Left hindlimb (tissue), 1 donor: ENCODE data around the gene CEP170B.
"Not testable (repeated sequence)": the region's sequence is repeated elsewhere in the genome, so short reads cannot be mapped to it uniquely, and the experiment has no call there.

Experiments used
- DNase-seq: peaks from one replicate; pipeline ENCODE4 v3.0.0-alpha.2; 2018

CEP170B gene

DNA sequence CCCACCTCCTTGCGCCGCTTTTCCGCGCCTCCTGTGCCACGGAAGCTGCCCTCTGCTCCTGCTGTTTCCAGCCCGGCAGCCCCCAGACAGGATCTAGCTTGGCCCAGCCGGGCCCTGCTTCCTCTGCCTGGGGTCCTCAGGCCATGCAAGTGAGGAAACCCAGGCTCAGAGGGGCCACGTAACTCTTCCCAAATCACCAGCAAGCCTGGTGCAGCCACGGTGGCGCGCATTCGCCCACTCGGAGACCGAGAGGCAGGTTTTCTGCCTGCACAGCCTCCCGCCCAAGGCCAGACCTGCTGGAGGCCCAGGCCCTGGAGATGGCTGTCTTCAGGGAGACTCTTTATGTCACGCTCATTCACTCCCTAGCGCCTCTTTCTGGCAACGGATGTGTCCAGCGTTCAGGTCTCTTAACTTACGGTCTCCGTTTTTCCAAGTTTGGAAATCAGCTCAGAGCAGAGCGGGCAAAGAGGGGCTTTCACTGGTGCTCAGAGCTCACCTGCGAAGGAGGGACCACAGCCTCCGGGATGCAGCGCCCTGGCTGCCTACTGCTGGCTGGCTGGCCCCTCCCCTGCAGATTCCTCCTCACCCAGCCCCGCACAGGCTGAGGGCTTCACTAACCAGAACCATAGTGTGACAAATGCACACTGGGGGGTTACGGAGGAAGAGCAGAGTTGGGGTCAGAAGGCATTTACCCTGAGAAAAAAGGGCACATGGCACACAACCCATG lies 20.6 kb upstream of the CEP170B start:
- no peak for DNase-seq

DNA sequence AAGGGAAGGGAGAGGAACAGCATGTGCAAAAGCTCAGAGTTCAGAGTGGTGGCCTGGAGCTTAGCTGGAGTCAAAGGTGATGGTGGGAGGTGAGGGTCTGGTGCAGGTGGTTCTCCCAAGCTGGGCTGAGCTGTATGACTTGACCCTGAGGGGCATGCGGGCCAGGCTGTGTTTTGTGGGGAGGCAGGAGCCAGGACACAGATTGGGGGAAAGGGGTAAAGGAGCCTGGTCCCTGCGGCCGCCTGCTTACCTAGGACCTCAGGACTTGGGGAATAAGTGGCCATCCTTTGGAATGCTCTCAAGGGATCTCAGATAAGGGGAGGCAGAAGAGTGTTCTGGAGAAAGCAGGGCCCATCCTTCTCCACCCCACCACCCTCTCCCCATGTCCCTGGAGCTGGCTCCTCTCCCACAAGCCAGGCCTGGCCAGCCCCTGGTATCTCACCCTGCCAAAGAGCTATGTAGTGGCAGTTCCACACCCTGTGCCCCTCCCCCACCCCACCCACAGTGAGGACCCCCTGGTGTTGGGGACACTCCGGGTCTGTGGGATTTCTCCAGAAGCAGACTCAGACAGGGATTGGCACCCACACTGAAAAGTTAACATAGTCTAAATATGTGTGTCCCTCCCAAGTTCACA lies 19.9 kb upstream of the CEP170B start:
- no peak for DNase-seq

DNA sequence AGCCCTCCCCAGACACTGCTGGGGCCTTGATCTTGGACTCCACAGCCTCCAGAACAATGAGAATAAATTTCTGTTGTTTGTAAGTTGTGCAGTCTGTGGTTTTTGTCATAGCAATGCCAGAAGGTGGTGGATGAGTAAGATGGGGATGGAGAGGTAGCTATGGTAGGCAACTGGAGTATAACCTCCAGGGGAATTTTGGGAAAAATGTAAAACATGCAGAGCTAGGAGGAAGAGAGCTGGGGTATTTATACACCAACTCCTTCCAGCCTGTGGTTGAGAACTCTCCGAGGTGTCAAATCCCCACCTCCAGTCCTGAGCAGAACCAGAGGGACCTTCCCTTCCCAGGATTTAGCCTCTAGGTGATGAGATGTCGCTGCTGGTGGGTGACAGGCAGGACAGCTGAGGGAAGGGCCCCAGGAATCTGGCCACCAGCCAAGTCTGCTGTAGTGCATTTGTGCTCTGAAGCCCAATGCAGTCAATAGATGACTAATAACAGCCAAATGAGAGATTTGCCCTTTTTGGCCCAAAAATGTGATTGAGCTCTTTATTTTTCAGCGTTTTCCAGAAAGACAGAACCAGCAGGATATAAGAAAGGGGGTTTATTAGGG lies 19.1 kb upstream of the CEP170B start:
- DNase-seq, result no peak

DNA sequence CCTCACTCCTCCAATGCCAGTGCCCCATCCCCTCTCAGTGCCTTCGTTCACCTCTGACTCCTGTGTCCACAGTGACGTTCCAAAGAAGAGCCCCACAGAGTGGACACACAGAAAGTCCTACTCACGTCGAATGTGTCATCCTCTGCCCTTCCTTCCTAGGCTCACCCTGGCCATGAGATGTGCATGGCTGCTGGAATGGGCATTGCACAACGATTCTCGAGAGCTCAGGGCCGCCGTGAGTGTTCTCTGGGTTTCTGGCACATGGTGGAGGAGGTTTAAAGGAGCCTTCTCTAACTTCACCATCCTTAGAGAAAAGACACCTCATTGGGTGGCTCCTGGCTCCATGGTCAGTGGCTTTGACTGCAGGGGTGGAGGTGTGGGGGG lies 12.8 kb upstream of the CEP170B start:
- no peak for DNase-seq

DNA sequence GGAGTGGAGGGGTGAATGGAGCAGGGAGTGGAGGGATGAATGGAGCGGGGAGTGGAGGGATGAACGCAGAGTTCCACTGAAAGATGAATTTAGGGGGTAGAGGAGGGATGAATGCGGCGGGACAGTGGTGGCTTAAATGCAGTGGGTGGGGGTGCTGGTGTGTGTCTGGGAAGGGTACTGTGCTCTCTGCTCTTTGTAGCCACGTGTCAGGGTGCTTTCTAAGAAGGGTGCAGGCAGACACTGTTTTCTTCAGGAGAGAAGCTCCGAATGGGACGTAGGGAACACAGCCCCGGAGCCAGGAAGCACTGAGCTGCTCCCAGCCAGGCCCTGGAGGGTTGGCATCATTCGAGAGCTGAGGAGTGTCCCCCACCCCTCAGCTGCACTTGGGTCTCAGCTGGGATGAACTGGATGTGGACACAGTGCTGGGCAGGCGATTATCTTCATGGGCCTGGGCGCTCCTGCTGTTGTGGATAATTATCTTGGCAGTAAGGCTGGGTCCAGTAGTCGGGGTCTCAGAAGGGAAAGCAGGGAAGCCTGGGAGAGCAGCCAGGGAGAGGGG lies 9.5 kb upstream of the CEP170B start:
- no peak for DNase-seq

DNA sequence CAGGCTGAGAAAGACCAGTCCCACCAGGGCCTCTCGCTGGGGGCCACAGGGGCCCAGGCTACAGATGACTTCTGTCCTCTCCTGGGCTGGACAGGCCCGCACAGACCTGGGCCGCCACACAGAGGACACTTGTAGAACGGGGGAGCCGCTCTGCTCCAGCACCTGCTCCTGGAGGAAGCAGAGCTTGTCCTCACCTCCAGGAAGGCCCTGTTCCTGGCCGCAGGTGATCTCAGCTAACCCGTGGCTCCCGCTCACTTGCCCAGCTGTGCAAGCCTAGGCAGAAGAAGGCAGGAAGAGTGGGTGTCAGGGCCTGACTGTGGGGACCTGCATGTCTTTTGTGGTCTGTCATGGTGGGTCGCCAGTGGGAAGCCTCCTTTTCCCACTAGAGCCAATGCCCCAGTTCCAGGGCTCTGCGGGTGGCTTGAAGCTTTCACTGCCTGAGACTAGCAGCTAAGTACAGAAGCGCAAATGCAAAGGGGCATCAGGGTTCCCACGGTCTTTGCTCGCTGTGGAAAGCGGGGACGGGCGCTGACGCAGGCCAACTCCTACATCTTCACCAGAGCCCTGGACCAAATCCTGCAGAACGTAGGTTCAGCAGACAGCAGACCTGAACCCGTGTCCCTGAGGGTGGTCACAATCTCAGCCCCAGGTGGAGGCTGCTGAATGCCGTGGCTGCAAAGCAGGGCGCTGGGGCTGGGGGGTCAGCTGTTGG lies 8.8 kb upstream of the CEP170B start:
- DNase-seq, result no peak

DNA sequence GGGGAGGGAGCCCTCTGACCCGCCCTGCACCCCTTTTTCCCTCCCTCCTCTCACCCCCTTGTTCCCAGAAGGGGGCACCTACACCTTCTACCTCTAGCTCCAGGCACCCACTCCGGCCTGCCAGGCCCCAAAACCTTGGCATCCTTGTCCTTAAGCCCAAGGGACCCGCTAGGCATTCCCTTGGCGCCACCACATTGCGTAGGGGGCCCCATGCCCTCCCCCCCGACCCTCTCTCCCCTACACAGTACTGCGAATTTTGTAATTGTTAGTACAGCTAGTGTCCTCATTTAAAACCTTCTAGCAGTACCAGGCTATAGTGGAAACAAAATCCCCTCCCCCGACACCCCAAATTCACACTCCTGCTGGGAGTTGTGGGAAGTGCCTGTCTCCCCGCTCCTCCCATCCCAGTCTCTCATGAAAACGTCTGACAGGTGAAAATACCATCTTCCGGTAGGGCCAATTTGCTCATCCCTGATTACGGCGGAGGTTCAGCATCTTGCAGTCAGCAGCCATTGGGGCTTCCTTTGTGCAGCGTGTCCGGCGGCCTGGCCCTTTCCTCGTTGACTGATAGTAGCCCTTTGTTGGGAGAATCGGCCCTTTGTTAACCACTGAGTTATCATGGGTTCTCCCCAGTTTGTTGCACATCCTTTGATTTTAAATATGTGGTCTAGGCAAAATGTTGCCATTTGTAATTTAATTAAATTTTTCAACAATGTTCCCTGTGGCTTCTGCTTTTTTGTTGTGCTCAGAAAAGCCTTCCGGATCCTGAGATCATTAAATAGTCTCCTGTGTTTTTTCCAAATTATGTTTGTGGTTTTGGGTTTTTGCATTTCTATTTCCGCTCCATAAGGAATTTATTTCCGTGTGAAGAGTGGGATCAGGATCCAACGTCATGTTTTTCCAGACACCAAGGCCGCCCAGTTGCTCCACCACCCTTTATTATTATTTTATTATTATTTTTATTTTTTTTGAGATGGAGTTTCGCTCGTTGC lies 7.9 kb upstream of the CEP170B start:
- DNase-seq, result no peak

DNA sequence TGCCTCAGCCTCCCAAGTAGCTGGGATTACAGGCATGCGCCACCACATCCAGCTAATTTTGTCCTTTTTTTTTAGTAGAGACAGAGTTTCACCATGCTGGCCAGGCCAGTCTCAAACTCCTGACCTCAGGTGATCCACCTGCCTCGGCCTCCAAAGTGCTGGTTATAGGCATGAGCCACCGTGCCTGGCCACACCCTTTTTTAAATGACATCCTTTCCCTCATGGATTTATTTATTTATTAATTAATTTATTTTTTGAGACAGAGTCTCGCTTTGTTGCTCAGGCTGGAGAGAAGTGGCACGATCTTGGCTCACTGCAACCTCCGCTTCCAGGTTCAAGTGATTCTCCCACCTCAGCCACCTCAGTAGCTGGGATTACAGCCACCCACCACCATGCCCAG lies 7.1 kb upstream of the CEP170B start:
- not testable (repeated sequence) for DNase-seq

DNA sequence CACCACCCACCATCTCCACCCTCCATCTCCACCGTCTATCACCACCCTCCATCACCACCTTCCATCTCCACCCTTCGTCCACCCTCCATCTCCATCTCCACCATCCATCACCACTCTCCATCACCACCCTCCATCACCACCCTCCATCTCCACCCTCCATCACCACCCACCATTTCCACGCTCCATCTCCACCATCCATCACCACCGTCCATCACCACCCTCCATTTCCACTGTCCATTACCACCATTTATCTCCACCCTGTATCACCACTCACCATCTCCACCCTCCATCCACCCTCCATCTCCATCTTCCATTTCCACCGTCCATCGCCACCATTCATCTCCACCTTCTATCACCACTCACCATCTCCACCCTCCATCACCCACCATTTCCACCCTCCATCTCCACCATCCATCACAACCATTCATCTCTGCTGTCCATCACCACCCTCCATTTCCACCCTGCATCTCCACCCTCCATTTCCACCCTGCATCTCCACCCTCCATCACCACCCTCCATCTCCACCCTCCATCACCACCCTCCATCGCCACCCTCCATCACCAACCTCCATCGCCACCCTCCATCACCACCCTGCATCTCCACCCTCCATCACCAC lies 6.1 kb upstream of the CEP170B start:
- DNase-seq, result no peak

DNA sequence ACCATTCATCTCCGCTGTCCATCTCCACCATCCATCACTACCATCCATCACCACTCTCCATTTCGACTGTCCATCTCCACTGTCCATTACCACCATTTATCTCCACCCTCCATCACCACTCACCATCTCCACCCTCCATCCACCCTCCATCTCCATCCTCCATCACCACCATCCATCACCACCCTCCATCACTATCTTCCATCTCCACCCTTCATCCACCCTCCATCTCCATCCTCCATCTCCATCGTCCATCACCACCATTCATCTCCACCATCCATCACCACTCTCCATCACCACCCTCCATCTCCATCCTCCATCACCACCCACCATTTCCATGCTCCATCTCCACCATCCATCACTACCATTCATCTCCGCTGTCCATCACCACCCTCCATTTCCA lies 5.2 kb upstream of the CEP170B start:
- DNase-seq, result no peak

DNA sequence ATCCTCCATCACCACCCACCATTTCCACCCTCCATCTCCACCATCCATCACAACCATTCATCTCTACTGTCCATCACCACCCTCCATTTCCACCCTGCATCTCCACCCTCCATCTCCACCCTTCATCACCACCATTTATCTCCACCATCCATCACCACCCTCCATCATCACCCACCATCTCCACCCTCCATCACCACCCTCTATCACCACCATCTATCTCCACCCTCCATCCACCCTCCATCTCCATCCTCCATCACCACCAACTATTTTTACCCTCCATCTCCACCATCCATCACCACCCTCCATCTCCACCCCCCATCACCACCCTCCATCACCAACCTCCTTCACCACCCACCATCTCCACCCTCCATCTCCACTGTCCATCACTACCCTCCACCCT lies 4.7 kb upstream of the CEP170B start:
- DNase-seq, result no peak

DNA sequence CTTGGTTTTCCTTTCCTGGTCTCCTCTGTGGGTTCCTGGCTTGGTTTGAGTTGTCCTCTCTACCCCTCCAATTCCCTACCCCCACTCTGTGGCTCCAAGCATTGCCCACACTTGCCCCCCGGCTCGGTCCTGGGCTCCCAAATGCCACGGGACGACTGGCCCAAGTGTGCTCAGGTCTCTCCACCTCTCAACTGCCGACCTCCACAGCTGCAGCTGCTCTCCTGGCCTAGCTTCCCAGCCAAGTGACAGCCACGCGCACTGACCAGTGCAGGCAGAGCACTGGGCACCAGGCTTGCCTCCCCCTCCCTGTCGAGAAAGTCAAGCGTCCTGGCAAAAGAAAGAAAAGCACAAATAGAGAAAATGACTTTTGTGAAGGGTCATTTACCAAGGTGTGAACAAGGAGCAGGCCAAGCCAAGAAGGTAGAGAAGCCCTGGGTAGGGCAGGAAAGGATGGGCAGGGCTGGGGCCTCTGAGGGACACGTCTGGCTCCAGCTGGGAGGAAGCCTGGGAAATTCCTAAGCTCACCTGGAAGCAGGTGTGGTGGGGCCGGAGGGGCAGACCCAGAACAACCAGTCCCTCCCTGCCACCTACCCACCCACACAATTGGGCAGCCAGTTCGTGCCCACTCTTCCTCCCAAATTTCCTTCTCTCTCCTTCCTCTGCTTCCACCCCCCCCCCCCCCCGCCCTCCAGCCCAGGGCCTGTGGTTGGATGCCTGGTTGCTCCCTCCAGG lies 1.8 kb upstream of the CEP170B start:
- DNase-seq, result peak; percentile 33

DNA sequence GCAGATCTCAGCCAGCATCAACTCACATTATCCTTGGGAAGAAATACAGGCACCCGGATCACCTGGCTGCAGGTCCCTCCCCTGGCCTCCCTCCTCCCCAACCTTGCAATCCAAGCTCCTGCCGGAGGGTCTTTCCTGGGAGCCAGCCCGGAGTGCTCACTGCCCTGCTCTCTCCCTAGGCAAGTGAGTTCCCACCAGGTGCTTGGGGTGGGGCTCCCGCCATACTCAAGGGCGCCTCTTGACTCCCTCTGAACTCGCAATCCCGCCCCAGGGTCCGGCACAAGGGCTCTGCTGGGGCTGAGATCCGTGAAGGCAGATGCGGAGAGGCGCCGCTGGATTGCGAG lies 1.2 kb upstream of the CEP170B start:
- no peak for DNase-seq

DNA sequence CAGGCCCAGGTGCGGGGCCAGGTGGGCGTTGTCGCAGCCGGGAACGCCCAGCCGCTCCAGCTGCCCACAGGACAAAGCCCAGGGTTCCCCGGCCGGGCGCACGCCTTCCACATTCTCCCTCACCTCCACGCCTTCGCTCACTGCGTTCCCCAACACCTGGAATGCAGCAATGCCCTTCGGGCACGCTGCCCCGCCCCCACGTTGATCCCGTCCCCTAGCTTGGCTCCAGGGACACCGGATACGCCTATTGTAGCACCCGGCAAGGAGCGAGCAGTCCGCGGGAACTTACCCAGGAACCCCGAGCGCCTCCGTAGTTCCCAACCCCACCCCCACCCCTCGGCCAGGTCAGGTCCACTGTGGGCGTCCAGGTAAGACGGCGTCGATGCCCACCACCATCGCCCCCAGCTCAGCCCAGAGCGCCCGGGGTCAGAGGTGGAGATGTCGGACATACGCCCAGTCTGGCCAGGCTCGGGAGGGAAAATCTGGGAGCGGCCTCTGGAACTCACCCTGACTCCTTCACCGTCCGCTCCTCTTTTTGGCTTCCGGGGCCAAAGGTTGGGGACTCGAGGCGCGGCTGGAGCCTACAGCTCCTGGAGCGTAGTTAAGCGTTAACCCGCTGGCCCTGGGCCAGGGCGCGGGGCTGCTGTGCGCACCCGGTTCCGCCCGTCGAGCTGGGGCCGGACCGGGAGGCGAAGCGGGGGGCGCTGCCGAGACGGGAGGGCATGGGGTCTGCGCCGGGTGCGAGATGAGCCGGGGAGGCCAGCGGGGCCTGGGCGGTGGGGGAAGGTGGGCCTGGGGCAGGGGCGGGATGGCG lies 594 bp upstream of the CEP170B start:
- peak; percentile 48 for DNase-seq

DNA sequence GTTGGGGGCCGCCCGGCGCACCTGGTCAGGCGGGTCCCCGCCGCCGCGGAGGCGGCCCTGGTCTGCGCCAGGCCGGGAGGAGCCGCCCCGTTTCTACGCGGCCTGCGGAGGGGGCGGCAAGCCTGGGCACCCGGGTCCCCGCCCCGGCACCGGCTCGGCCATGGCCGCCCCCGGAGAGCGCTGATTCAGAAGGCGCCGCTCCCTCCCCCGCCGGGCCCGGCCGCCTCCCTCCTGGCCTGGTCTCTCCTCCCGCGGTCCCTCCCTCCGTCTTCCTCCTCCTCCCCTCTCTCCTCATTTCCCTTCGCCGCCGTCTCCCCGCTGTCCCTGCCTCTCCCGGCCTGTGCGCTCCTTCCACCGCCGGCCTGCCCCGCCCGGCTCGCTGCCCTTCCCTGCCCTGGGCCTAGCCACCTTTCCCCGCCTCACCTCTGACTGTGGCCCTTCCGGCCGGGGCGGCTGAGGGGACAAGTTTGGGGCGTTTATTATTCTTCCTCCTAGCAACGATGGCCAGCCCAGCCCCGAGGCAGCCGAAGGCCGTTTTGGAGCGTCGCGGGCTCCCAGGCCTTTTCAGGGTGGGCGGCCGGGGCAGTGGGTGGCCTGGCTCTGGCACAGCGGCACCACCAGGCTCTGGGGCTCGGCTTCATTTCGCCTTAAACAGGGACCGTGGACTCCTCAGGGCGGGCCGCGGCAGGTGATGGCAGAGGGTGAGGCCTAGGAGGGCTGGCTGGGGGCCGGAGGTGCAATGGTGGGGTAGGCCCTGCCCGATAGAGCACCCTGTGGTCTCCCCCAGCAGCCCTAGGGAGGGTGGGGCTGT lies 768 bp downstream of the CEP170B start:
- peak; percentile 70 for DNase-seq

DNA sequence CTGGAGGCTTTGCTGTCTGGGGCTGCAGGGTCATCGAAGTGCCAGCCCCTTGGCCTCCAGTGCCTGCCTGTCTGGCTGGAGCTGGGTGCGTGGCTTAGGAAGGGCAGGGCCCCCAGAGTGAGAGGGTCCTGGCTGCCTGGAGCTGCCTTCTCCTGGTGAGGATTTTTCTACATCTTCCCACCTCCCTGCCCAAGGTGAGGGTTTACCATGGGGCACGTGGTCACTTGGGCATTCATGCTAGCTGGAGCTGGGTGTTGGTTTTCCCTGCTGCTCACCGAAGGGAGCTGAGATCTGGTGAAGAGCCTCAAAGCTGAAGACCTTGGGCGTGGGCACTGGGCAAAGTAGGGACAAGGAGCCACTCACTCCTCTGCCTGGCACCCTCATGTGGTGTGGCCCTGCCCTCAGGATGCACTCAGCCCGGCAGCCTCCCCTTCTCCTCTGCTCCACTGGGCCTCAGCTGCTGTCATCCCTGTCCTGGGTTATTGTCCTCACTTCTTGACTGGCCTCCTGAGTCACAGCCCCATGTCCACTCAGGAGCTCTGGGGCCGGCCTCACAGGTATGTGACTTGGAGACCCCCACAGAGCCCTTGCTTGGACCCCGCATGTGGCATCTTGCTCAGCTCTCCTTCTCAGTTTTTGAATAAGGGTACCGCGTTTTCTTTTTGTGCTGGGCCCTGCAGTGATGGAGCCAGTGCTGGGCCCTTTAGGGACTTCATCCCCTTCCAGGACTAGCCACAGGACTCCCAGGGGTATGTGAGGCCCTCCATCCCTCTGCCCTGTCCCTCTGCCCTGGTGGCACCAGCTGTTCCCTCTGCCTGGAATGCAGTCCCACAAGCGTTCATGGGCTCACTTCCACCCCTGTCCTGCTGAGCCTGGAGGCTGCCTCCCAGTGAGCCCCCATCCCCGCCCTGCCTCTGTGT lies 1.6 kb downstream of the CEP170B start:
- DNase-seq, result no peak

DNA sequence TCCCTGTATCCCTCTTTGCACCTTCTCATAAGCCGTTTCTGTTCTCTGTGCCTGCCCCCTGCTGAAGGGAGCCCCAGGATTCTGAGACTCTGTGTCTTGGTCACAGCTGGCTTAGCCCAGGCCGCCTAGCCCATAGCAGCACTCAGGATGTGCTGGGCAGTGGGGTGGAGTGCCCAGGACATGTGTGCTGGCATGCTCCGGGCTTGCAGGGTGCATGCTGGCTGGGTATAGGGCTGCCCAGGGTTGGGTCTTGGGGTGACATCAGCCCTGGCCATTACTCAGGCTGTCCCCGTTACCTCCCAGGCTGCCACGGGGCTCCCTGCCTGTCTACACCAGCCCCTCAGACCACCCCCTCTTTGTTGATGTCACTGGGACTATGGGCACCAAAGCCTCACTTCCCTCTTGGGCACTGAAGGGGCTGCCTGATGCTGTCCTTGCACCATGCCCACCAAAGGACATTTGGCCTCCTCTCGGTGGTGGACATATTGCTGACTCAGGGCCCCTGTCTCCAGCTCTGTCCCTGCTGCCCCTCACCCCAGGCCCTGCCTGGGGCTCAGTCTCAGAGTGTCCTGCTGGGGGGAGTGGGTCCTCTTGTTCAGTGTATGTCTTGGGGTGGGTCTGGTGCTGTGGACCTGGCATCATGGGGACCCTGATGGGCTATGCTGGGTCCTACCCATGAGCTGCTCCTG lies 2.4 kb downstream of the CEP170B start:
- no peak for DNase-seq
